ENCODE measurements around the gene HADH.

DNA sequence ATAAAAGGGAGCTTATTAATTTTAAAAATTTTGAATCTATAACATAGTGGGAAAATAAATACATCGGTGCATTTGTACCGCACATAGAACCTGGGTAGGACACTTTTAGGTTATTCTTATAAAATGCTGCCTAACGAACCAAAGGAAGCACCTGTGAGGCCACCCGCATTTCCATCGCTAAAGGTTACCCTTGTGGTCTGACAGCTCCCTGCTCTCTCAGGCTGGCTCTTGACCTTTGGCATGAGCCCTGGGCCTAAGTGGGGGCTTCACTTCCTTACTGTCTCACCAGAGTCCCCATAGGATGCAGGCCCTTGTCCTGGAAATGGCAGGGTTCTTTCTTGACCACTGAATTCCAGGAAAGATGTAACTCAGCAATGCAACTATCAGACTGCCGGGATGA lies 46.0 kb downstream of the HADH start:
- TF ChIP-seq, protein P1, sequence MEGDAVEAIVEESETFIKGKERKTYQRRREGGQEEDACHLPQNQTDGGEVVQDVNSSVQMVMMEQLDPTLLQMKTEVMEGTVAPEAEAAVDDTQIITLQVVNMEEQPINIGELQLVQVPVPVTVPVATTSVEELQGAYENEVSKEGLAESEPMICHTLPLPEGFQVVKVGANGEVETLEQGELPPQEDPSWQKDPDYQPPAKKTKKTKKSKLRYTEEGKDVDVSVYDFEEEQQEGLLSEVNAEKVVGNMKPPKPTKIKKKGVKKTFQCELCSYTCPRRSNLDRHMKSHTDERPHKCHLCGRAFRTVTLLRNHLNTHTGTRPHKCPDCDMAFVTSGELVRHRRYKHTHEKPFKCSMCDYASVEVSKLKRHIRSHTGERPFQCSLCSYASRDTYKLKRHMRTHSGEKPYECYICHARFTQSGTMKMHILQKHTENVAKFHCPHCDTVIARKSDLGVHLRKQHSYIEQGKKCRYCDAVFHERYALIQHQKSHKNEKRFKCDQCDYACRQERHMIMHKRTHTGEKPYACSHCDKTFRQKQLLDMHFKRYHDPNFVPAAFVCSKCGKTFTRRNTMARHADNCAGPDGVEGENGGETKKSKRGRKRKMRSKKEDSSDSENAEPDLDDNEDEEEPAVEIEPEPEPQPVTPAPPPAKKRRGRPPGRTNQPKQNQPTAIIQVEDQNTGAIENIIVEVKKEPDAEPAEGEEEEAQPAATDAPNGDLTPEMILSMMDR (IDR thresholded peaks at IDR 0.05): no peak
- TF ChIP-seq POLR2A (IDR thresholded peaks at IDR 0.05): no peak

Data from testis (tissue), 2 donors.